Measurements from ENCODE around the gene ZNF280C.
"Not testable (repeated sequence)": the region's sequence is repeated elsewhere in the genome, so short reads cannot be mapped to it uniquely, and the experiment has no call there.

Gene ZNF280C, protein sequence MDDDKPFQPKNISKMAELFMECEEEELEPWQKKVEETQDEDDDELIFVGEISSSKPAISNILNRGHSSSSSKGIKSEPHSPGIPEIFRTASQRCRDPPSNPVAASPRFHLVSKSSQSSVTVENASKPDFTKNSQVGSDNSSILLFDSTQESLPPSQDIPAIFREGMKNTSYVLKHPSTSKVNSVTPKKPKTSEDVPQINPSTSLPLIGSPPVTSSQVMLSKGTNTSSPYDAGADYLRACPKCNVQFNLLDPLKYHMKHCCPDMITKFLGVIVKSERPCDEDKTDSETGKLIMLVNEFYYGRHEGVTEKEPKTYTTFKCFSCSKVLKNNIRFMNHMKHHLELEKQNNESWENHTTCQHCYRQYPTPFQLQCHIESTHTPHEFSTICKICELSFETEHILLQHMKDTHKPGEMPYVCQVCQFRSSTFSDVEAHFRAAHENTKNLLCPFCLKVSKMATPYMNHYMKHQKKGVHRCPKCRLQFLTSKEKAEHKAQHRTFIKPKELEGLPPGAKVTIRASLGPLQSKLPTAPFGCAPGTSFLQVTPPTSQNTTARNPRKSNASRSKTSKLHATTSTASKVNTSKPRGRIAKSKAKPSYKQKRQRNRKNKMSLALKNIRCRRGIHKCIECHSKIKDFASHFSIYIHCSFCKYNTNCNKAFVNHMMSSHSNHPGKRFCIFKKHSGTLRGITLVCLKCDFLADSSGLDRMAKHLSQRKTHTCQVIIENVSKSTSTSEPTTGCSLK

DNA sequence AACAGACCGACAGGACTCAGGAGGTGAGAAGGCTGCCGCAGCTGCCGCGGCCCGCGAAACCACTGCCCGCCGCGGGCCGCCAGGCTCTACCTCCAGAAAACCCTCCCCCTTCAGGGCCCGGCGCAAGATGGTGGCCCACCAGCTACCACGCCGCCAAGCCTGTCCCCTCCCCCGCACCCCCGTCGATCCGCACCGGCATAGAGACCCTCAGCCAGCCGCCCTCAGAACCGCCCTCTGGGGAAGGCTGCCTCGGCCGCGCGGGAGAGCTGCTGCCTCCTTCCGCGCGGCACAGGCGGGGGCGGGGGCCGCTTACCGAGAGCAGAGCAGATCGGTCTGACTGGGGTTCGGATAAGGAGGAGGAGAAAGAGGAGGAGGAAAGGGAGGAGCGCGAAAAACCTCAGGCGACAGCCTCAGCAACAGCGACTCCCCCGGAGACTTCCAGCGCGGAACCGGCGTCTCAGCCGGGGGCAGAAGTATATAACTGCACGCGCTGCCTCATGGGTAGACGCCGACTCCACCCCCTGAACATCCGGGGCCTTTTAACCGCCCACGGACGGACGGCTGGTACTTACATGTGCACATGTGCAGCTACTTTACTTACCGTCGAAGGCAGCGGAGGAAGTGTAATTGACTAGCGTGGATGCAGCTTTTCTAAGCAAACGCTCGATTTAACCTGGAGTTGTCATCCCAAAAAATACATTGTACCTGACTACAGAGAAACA is at the start of gene ZNF280C:
ZNF280C (minus strand) TSS at position 451 of the 722 bp plus-strand sequence. CDS start 8,450 bp downstream, outside the sequence.
- peak within 1 kb of the TSS; percentile 63 for H3K4me3 ChIP-seq (ENCODE audit: low read depth, low read length)
- peak; percentile 77 for DNase-seq (ENCODE audit: low read depth)

DNA sequence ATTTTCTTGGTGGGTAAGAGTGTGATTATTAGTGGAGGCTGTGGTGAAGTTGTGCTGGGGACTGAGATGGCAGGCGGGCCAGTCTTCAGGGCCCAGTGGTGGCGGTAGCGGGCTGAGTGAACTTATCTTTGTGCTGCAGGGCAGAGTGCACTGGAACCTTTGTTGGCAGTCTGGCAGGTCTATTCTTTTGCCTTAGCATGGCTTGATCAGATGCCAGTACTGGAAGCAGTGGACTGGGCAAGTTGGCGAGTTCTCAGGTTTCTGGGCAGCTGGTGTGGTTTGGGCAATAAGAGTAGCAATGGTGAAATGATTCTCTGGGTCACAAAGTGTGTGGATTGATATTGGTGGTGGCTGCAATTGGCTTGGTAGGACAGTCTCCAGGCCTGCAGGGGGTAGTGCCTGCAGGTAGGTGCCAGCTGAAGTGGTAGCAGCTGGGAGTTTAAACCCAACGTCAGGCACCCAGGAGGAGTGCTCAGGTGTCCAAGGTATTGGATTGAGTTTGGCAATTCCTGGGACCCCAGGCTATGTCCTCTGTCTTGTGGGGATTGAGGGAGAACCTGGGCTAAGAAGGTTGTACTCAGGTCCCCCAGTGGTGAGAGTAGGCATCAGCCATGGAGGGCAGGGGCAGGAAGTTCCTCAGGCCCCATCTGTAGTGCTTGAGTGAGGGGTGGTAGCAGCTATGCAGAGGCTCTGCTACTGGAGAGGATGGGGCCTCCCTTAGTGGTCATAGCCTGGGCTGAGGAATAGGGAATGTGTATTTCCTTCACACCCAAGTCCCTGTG is 36.1 kb upstream of the ZNF280C start:
- no peak overlapping the region for H3K4me3 ChIP-seq (ENCODE audit: low read depth, low read length)
- DNase-seq (ENCODE audit: low read depth): no peak

DNA sequence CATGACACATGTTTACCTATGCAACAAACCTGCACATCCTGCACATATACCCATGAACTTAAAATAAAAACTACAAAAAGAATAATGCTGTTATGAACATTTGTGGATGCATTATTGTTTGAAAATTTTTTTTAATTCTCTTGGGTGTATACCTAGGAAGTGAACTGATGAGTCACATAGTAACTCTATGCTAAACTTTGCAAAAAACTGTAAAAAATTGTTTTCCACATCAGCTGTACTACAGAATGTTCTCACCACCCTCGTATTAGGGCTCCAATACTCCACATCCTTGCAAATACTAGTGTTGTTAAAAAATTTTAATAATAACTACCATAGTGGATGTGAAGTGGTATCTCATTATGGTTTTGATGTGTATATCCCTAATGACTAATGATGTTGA is 33.3 kb upstream of the ZNF280C start:
- no peak for DNase-seq (ENCODE audit: low read depth)
- no peak overlapping the region for H3K4me3 ChIP-seq (ENCODE audit: low read depth, low read length)

DNA sequence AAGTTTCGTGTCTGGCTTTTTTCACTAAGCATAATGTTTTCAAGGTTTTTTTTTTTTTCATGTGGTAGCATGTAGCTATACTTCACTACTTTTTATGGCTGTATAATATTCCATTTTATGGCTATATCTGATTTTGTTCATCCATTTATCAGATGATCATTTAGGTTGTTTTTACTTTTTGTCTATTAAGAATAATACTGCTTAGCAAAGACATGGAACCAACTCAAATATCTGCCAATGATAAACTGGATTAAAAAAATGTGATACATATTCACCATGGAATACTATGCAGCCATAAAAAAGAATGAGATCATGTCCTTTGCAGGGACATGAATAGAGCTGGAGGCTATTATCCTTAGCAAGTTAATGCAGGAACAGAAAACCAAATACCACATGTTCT is 32.7 kb upstream of the ZNF280C start:
- H3K4me3 ChIP-seq (ENCODE audit: low read depth, low read length): no peak overlapping the region
- DNase-seq (ENCODE audit: low read depth): no peak

DNA sequence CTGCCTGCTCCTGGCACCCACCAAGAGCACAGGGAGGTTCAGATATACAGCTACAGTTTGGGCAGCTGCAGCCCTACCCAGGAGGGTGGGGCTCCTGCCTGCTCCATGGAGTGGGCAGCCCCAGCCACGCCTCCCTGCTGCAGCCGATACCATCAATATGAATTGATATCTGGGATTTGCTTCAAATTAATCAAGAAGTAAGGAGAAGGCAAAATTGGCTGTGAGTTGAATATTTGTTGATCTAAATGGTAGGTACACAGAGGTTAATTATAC is 31.2 kb upstream of the ZNF280C start:
- DNase-seq (ENCODE audit: low read depth): no peak
- H3K4me3 ChIP-seq (ENCODE audit: low read depth, low read length): no peak overlapping the region

DNA sequence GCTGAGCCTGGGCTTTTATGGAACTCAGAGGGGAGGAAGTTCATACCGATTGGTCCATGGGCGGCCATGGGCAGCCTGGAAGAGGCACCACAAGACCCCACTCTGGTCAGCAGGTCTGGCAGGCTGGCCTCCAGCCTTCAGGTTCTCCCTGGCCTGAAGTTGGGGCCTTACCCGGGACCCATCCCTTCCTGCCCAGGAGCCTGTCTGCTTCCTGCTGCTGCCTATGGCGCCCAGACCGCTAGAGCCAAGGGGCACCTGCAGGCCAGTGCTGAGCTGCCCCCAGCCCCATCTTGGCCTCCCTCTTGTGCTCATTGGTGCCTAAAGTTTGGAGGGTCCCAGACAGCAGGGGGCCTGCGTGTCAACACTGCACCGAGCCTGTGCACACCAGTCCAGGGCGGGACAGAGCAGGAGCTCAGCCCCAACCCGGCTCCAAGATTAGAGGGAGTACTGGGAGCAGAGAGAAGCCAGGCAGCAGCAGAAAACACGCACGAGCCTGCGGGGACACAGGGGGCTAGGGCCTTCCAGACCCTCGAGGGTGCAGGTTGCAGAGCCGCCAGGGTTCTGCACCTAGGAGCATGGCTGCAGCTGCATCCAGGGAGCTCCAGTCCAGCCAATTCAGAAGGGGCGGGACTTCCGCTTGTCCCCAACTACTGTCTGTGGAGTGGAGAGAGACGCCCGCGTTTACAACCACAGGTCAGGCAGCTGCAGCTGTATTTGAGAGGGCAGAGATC is 30.7 kb upstream of the ZNF280C start:
- DNase-seq (ENCODE audit: low read depth): no peak
- H3K4me3 ChIP-seq (ENCODE audit: low read depth, low read length): no peak overlapping the region

DNA sequence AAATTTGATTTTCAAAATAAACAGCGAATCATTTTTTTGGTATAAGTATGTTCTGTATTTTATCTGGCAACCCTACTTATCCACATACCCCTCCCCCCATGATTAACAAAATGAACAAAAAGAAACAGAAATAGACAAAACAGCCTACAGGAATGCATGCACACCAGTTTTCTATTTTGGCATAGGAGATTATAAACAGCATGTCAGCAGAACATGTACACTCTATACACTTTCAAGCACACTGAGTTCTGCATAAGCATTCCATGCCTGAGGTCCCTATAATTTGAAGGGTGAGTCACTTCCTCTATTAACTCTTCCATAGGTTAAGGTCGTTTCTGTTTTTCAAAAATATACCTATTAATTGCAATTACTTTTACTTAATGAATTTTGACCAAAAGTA is 28.0 kb upstream of the ZNF280C start:
- no peak overlapping the region for H3K4me3 ChIP-seq (ENCODE audit: low read depth, low read length)
- DNase-seq (ENCODE audit: low read depth): peak; percentile 22

DNA sequence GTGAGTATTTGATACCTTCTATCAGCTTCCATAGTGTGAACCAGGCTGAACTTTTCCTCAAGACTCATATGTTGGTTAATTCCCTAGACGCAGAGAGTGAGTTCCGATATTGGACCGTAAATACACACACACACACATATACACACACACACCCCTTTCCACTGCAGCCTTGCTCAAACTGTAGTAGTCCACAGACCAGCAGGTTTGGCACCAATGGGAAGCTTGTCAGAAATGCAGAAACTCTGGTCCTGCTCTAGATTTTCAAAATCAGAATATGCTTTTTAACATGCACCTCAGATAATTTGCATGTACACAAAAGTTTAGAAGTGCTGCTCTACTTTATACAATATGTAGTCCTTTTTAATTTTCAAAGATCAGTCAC is 27.6 kb upstream of the ZNF280C start:
- H3K4me3 ChIP-seq (ENCODE audit: low read depth, low read length): no peak overlapping the region
- no peak for DNase-seq (ENCODE audit: low read depth)

DNA sequence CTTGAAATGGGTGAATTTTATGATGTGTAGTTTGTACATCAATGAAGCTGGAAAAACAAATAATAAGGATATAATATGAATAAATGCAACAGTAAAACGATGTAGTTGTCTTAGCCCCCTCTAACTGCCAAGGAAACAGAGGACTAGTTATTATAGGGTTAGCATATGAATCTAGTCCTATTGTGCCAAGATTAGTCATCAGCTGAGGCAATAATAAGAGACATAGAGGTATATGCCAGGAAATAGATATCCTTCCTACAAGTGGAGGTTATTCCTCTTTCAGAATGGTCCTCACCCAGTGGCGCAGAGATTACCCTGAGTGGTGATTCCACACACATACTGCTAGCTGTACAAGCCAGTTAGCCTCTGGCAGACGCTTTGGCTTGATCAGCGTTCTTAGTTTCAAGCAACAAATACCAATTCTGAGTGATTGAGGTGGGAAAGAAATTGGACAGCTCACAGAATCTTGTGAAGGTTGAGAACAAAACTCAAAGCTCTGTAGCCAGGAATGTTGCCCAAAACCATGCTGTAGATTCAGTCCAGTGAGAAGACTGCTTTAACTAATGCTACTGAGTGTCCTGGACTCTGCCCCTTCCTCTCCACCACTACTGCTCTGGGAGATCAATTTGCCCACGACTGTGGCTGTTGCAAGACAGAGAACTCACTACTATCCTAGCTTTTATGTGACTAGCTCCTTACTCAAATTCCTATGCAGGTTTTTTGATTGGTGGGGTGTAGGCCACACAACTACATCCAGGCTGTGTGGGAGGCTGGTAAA is 27.0 kb upstream of the ZNF280C start:
- no peak overlapping the region for H3K4me3 ChIP-seq (ENCODE audit: low read depth, low read length)
- no peak for DNase-seq (ENCODE audit: low read depth)

DNA sequence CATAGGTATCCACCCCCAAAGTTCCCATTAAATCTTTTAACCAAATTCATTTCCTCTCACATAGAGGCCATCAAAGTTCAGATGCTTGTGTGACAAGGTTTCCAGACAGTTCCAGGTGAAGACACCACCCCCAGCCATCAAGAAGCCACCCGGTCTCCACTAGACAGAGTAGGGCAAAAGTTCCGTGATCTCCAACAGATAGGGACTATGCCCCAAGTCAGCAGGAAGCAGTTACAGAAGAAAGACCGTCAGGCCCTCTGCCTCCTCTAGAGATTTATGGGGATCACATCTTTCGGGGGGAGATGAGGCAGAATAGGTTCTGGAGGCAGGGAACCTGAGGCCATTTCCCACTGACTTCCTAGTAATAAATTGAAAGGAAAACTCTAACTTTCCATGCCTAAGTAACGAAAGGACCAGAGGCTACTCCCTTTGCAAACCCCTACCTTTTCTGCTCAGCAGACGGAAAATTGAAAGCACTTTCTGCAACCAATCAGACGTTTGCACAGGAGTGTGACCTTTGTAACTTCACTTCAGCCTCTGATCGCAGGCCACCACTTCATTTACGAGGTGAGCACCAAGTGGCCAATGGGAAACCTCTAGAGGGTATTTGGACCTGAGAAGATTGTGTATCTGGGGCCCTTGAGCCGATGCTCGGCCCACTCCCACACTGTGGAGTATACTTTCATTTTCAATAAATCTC is 18.5 kb upstream of the ZNF280C start:
- no peak overlapping the region for H3K4me3 ChIP-seq (ENCODE audit: low read depth, low read length)
- no peak for DNase-seq (ENCODE audit: low read depth)

DNA sequence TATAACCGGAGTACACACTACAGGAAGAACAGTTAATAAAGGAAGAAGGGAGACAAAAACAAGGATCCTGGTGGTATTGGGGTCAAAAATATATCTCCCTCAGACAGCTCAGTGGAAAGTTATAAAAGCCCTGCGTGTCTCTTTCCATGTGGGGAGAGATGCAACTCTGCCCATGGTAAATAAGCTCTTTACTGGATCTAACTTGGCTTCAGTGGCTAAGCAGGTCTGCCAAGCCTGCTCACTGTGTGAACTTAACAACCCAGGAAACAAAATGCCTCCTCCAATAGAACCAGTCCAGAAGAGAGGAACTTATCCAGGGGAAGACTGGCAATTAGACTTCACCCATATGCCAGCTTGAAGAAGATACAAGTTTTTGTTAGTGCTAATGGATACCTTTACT is 17.0 kb upstream of the ZNF280C start:
- no peak for DNase-seq (ENCODE audit: low read depth)
- no peak overlapping the region for H3K4me3 ChIP-seq (ENCODE audit: low read depth, low read length)

DNA sequence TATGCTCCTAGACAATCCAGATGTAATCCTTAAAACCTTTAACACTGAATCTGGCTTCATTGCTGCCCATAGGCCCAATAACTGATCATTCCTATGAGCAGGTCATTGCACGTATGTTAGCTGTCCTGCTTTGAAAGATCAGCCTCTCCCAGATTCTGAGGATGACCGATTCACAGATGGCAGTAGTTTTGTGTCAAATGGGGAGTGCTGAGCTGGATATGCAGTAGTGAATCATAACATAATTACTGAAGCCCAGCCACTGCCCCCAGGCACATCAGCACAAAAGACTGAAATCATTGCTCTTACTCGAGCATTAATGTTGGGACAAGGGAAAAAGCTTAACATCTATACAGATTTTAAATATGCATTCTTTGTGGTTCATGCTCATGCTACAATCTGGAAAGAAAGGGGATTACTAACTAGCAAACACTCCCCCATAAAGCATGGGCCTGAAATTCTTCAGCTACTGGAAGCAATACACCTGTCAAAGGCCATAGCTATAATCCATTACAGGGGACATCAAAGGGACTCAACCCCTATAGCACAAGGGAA is 16.4 kb upstream of the ZNF280C start:
- DNase-seq (ENCODE audit: low read depth): no peak

DNA sequence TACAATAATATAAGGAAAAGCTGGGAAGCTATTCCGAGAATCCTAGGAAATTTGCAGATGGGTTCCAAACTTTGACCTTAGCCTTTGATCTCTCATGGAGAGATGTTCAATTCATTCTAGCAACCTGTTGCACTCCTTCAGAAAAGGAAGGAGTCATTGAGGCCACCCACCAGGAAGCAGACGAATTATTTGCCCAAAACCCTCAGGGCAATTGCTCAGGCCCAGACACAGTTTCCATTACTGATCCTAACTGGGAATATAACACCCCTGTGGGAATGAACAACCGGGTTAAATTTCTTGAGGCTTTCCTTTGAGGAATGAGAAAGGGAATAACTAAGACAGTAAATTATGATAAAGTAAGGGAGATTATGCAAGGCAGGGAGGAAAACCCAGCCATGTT is 13.5 kb upstream of the ZNF280C start:
- DNase-seq (ENCODE audit: low read depth): no peak
- no peak overlapping the region for H3K4me3 ChIP-seq (ENCODE audit: low read depth, low read length)

More for the DNA sequence above, 16.4 kb upstream of the ZNF280C start:
- H3K4me3 ChIP-seq (ENCODE audit: low read depth, low read length): no peak overlapping the region

DNA sequence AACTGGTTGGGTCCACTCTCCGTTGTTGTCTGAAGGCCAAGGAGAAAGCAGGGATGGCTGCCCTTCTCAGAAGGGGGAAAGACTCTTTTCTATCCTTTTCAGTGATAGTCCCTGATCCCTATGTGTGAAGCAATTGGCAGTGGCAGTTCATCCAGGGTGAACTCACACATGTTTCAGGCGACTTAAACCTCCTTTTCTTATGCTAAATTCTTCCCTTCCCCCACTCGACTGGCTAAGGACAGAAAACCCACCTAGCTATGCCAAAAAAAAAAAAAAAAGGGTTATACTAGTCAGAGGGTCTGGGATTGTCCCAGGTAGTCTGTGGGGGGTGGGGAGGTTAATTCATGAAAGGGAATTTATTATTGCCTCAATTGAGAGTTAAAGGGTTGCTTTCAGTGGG is 12.2 kb upstream of the ZNF280C start:
- no peak for DNase-seq (ENCODE audit: low read depth)
- H3K4me3 ChIP-seq (ENCODE audit: low read depth, low read length): no peak overlapping the region

DNA sequence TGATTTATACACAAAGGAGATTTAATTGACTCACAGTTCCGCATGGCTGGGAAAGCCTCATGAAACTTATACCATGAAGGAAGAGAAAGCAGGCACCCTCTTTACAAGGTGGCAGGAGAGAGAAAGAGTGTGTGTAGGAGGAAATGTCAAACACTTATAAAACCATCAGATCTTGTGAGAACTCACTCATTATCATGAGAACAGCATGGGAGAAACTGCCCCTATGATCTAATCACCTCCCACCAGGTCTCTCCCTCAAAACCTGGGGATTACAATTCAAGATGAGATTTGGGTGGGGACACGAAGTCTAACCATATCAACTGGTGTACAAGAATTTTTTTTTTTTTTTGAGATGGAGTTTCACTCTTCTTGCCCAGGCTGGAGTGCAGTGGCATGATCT is 3.6 kb upstream of the ZNF280C start:
- H3K4me3 ChIP-seq (ENCODE audit: low read depth, low read length): not testable (repeated sequence)

DNA sequence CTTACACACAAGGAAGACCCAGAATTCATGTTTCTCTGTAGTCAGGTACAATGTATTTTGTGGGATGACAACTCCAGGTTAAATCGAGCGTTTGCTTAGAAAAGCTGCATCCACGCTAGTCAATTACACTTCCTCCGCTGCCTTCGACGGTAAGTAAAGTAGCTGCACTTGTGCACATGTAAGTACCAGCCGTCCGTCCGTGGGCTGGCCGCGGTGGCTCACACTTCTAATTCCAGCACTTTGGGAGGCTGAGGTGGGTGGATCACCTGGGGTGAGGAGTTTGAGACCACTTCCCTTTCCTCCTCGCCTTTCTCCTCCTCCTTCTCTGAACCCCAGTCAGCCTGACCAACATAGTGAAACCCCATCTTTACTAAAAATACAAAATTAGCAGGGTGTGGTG is 692 bp upstream of the ZNF280C start:
- H3K4me3 ChIP-seq (ENCODE audit: low read depth, low read length); DNase-seq (ENCODE audit: low read depth): not testable (repeated sequence)

More for the DNA sequence above, 3.6 kb upstream of the ZNF280C start:
- not testable (repeated sequence) for DNase-seq (ENCODE audit: low read depth)

DNA sequence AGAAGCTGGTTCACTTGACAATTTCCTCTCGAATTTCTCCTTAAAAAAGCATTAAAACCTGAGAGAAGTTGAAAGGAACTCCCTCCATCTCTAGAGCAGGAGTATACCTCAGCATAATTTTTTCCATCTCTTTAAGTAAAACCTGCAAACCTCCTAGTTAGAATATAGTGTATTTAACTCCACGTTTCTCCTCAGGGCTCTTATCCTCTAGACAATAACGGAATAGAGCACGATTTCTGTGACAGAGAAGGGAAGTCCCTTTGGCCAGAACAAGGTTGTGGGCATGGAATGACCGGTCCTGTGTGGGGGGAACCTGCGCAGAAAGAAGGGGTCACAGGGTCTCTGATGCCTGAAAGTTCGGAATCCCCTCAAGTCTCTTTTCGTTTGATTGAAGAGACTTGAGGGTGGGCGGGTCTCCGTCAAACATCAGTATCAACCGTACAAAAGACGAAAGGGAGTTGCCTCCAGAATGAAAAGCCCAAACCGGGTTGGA is 697 bp downstream of the ZNF280C start:
- no peak for DNase-seq (ENCODE audit: low read depth)
- peak overlapping the region; percentile 63 for H3K4me3 ChIP-seq (ENCODE audit: low read depth, low read length)

All from skeletal muscle cell (primary cell).